VCaP (cell line): ENCODE data around the gene UPK3A.

Experiments
- H3K27ac ChIP-seq: fragments of 450-650 bp; 2 replicates; pipeline ENCODE4 v1.5.1; 2017
- TF ChIP-seq, protein P1 (sequence below): fragments of 450-650 bp; conservative IDR thresholded peaks from 2 replicates; pipeline ENCODE4 v1.5.1; 2017; ENCODE audit warnings: mild to moderate bottlenecking, moderate library complexity

UPK3A gene

DNA sequence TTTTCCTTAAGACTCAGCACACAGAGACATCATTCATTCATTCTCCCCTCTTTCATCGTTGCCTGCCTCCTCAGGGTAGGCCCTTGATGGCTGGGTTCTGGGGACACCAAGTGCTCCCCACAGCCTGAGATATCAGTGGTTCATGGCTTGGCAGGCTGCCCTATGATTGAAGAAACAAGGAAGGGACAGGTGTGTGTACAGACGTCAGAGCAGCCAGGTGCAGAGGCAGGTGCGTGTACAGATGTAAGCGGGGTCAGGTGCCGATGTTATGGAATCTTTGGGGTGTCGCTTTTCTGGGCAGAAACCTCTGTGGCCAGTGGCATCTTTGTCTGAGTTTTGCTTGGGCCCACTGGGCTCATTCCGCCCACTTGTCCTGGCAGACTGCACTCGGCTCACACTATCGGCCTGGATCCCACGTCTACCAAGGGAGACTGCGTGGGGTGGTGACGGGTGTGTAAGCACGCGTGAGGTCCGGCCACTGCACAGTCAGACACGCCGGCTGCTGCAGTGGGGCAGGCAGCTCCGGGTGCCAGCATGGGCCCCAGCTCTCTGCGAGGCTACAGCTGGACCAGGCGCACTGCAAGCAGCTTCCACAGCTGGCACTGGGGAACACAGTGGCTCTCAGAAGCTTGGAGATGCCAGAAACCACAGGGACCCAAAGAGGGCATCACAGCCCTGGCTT, 23.2 kb upstream of the UPK3A start:
- H3K27ac ChIP-seq = no peak overlapping the region
- TF ChIP-seq, protein P1, sequence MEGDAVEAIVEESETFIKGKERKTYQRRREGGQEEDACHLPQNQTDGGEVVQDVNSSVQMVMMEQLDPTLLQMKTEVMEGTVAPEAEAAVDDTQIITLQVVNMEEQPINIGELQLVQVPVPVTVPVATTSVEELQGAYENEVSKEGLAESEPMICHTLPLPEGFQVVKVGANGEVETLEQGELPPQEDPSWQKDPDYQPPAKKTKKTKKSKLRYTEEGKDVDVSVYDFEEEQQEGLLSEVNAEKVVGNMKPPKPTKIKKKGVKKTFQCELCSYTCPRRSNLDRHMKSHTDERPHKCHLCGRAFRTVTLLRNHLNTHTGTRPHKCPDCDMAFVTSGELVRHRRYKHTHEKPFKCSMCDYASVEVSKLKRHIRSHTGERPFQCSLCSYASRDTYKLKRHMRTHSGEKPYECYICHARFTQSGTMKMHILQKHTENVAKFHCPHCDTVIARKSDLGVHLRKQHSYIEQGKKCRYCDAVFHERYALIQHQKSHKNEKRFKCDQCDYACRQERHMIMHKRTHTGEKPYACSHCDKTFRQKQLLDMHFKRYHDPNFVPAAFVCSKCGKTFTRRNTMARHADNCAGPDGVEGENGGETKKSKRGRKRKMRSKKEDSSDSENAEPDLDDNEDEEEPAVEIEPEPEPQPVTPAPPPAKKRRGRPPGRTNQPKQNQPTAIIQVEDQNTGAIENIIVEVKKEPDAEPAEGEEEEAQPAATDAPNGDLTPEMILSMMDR = no peak

DNA sequence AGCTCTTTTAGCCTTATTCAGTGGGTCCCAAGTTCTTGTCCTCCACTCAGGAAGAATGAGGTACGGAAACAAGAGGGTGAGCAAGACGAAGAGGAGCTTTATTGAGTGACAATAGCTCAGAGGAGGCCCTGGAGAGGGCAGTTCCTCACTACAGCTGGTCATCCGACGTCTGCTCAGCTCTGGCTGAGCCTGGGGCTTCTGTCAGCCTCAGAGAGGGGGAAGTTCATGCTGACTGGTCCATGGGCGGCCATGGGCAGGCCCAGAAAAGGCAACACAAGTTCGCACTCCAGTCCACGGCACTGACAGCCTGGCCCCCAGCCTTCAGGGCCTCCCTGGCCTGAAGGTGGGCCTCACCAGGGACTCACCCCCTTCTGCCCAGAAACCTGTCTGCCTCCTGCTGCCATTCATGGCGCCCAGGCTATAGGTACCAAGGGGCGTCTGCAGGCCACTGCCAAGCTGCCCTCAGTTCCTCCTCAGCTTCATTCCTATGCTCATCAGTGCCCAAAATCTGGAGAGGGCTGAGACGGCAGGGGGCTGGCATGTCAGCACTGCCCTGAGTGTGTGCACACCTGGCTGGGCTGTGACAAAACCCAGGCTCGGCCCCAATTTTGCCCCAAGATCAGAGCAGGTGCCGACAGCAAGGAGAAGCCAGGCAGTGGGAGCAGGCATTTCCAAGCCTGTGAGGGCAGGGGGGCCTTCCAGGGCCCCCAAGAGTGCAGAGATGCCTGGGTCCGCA, 22.4 kb upstream of the UPK3A start:
- TF ChIP-seq, protein P1 = no peak
- peak overlapping the region; percentile 71; the same call in 1 of the 2 replicates for H3K27ac ChIP-seq

DNA sequence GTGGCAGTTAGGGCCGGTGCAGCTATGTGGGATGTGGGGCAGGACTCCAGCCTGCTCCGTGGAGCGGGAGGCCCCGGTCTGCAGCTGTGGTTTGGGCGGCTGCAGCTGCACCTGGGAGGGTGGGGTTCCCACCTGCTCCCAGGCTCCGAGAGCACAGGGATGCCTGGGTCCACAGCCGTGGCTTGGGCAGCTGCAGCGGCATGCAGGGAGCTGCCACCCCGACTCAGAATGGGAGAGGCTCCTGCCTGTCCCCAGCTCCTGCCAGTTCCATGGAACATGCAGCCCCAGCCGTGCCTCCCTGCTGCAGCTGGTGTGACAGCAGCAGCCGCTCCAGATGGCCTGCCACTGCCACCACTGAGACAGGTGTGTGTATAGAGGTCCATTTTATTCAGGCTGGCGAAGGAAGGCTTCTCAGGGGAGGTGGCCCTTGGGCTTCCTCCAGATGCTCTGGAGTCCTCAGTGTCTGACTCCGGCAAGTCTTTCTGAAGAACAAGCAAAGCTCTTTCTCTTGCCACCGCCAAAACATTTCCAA, 21.8 kb upstream of the UPK3A start:
- H3K27ac ChIP-seq = peak overlapping the region; percentile 71
- TF ChIP-seq, protein P1 = no peak

DNA sequence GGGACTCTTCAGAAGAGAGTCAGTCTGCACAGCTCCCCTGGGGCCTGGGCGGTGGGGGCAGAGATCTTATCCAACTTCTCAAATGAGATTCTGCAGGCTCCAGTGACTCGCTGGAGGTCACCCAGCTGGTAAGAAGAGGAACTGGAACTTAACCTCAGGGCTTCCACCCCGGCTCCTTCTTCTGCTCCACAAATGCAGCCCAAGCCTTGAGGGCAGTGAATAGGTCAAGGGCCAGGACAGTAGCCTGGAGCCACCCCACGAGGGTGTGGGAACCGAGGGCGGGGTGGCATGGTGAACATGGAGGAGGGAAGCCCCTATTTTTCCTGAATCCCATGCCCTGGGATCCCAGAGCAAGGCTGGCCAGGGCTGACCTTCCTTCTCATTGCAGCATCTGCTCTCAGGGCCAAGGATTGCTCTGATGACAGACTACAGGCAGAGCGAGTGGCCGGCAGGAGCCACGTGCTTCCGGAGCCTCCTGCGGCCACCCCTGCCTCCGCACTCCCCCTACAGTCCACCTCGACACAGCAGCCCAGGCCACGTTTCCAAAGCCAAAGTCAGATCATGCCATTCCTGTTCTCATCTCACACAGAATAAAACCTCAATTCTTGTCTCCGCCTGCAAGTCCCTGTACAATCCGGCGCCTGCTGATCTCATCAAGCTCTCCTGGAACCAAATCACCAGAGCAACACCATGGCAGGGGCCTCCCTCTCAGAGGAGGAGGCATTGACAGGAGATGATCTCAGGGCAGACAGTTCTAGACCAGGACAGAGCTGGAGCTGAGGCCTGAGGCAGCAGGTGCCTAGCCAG, 21.1 kb upstream of the UPK3A start:
- peak overlapping the region; percentile 71 for H3K27ac ChIP-seq
- TF ChIP-seq, protein P1 = peak; percentile 90

DNA sequence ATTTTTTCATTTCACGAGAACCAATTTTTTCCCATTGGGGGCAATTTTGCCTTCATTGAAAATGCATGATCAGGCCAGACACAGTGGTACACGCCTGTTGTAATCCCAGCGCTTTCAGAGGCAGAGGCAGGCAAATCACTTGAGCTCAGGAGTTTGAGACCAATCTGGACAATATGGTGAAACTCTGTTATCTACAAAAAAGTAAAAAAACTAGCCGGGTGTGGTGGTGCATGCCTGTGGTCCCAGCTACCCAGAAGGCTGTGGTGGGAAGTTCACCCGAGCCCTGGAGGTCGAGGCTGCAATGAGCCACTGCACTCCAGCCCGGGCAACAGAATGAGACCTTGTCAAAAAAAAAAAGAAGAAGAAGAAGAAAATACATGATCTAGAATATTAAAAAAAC, 19.2 kb upstream of the UPK3A start:
- TF ChIP-seq, protein P1 = no peak
- H3K27ac ChIP-seq = no peak overlapping the region

DNA sequence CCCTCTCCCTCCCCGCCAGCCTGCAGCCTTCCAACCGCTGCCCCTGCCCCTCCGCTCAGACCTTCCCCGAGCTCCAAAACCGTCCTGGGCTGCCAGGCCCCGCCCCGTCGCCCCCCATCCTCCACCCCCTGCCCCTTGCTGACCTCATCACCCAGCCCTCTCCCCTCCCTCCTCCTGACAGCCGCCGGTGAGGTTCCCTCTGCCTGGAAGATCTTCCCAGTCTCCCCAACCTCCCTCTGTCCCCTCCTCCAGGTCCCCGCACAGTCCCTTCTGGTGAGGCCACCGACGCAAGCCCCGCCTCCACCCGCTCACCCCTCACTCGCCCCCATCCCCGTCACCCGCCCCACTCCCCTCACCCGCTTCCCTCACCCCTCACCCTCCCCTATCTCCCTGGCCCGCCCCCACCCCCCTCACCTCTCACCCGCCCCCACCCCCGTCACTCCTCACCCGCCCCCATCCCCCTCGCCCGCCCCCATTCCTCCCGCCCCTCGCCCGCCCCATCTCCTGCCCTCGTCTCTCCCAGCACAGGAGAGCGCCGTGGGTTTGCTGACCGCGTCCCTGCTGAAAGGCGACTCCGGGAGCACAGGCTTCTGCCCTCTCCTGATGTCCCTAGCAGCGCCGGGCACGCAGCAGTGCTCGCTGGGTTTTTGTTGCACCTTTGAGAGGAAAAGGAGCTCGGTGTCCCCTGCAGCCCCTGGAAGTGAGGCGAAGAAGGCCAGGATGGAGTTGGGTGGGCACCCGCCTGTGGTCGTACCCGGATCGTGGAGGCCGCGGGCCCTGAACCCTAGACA, 16.4 kb upstream of the UPK3A start:
- H3K27ac ChIP-seq = peak overlapping the region; percentile 70
- TF ChIP-seq, protein P1 = no peak
